OCI-M1 (cell line): Measurements from ENCODE around the gene RBMS3.

Source experiments
- DNase-seq: peaks from one replicate; lab custom pipeline; 2025; lab: John Stamatoyannopoulos, UW

RBMS3 gene

GRCh38 chr3:29525254-29525881, 244.5 kb downstream of the RBMS3 start:
- no peak for DNase-seq

DNA sequence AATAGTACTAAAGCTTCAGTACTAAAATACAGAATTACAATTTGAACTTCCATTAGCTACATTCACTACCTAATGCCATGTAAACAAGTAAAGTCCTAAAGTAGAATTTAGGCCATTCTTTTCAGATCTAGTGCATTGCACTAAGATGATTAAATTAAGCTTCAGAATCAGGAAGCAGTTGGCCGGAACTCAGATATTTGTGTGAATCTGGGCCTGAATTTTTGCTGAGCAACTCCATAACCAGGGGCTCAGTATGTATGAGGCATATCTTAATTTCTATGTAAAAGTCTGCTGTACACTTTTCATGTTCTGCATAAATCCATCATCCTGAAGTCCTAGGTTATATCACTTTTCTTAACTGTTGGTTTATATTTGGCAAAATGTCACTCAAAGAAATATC, 246.4 kb downstream of the RBMS3 start:
- no peak for DNase-seq

DNA sequence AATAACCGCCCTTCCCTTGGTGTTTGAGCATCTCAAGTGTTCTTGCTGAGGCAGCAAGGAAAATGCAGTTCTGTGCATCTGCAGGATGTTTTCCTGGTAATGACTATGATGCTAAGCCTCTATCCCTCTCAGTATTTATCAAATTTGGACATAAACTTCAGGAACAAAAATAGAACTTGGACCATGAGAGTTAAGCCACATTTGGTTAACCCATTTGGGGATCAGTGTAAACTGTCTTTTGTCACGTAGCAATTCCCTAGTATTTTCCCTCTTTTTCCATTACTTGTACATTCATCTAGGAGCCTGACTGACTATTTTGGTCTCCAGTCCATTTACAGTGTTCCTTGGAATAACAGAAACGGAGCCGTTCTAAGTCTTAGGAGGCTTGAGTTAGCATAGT, 250.8 kb downstream of the RBMS3 start:
- DNase-seq, result no peak

DNA sequence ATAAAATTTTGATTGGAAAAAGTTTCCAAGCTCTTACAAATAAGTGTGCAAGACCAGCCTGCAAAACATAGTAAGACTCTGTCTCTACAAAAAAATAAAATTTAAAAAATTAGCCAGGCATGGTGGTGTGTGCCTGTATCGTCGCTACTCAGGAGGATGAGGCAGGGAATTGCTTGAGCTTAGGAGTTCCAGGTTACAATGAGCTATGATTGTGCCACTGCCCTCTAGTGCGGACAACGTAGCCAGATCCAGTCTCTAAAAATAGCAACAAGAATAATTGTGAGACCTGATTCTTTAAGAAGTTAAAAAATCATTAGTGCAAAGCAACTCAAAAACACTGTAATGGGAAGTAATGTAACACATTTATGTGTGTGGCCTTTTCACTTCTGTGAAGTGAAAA, 251.6 kb downstream of the RBMS3 start:
- no peak for DNase-seq

- no peak for DNase-seq
Measured at GRCh38 chr3:29534006-29534405, 253.1 kb downstream of the RBMS3 start.

GRCh38 chr3:29536016-29536758, 255.3 kb downstream of the RBMS3 start:
- DNase-seq, result no peak

- no peak for DNase-seq
Measured at GRCh38 chr3:29537889-29538609, 257.2 kb downstream of the RBMS3 start.

GRCh38 chr3:29538610-29538958, 257.7 kb downstream of the RBMS3 start:
- no peak for DNase-seq

- DNase-seq, result no peak
Measured at GRCh38 chr3:29540544-29540943, 259.7 kb downstream of the RBMS3 start.

DNA sequence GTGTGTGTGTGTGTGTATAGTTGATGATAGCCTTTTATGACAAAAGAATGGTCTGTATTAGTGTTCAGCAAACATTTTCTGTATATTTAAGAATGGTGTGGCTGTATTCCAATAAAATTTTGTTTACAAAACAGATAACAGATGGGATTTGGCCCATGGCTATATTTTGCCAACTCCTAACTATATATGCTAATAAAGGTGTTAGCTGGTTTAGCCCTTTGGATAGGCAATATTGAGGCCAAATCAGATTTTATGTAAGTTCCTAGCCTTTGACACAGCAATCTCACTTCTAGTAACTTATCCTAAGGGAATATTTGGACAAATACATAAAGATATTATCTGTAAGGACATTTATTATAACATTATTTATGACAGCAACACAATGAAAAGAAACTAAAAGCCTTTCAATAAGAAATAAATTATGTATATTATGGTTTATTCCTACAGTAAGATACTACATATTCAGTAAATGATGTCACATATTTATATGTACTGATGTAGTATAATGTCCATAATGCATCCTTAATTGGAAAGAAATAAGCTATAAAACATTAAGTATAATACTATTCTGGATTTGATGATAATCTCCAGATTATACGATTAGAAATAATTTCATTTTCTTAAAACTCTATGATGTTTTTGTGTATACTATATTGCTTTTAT, 264.0 kb downstream of the RBMS3 start:
- no peak for DNase-seq

GRCh38 chr3:29545615-29546014, 264.7 kb downstream of the RBMS3 start:
- no peak for DNase-seq

DNA sequence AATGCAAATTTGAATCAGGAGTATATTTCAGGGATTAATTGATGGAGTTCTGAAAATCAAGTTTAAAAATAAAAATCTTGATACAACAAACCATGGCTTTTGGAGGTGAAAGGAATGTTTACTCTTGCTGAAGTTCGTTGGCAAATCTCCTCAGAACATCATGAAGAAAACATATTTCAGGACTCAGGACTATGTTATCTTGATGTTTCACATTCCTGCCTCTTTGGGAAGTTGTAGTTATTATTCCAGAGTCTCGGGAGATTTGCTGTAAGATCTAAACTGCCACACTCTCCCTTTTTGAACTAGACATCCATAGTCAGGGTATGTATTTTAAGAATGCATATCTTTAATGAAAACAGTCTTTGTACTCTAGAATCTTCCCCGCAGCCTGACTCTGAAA, 271.2 kb downstream of the RBMS3 start:
- DNase-seq, result no peak

GRCh38 chr3:29554566-29554965, 273.7 kb downstream of the RBMS3 start:
- no peak for DNase-seq

- DNase-seq, result no peak
Measured at GRCh38 chr3:29555590-29555989, 274.7 kb downstream of the RBMS3 start.

- DNase-seq, result no peak
Measured at GRCh38 chr3:29557186-29557585, 276.3 kb downstream of the RBMS3 start.

GRCh38 chr3:29557825-29558224, 277.0 kb downstream of the RBMS3 start:
- no peak for DNase-seq

DNA sequence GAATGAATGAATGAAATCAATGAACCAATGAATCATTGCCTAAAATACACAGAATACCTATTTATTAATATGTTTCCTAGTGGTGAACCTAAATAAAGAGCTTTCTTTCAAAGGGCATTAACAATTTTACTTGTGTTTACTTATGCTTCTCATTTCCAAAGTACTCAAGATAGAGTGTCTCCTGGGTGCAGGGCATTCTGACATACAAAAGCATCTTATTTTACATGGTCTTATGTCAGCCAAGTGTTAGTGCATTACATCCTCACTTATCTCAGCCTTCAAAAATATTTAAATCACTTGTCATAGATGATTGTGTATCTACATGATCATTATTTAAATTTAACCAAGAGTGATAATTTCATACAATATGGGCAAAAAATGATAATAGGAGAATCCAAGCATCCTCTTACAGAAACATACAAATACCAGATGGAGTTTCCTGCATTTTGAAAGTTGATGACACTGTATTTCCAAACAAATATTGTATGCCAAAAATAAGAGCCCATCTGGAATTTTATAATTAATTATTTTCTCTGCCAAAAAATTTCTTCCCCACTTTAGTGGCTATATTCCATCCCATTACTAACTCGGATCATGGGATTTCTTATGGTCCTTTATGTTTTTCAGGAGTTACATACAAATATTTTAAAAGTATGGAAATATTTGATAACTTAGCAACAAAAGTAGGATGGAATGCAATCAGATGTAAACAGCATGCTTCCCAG, 279.0 kb downstream of the RBMS3 start:
- DNase-seq, result no peak

DNA sequence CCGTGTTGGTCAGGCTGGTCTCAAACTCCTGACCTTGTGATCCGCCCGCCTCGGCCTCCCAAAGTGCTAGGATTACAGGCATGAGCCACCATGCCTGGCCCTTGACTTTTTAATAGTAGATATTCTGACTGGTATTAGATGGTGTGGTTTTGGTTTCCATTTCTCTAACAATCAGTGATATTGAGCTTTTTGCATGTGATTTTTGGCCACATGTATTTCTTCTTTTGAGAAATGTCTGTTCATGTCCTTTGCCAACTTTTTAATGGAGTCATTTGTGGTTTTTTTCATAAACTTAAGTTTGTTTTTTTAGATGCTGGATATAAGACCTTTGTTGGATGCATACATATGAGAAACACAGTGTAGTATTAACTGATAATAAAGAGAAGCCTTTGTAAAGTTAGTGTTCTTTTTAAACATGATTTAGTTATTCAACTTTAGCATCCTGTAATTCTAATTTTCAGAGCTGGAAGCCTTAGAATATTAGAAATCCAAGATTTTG, 280.8 kb downstream of the RBMS3 start:
- no peak for DNase-seq

- no peak for DNase-seq
Measured at GRCh38 chr3:29565236-29565635, 284.4 kb downstream of the RBMS3 start.

- DNase-seq, result no peak
Measured at GRCh38 chr3:29567501-29567900, 286.6 kb downstream of the RBMS3 start.

DNA sequence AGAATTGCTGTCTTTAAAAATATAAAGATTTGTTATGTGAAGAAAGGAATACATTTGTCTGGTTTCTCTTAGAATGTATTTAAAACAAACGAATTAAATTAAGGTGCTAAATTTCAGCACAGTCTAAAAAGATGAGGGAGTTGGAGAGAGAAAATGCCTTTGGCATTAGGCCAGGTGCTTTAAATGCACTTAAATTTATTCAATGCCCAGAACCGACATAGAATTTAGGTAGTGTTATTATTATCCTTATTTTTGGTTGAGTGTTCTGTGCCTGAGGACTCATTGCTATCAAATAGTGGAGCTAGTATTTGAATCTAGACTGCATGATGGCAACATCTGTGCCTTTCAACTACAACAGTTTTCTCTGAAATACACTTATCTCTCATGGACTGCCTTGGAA, 287.5 kb downstream of the RBMS3 start:
- DNase-seq, result no peak

DNA sequence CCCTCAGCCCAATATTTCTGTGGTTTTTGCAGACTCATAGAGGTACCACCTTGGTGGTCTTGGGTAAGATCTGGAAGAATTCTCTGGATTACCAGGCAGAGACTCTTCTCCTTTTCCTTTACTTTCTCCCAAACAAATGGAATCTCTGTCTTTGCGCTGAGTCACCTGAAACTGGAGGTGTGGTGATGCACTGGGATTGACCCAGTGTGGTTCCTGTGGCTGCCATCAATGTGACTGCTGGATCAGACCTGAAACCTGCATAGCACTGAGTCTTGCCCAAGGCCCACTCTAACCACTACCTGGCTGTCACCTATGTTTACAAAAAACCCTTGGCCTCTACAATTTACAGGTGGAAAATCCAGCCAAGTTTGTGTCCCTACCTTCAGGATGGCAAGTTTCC, 295.3 kb downstream of the RBMS3 start:
- DNase-seq, result no peak
